Endothelial cell of umbilical vein (primary cell): ENCODE measurements around the gene COA7.

Source experiments
- CTCF ChIP-seq, 2 donors: IDR thresholded peaks; 1 replicate in 1 of 2; 2 replicates in 1 of 2; pipeline ENCODE4 v1.5.1; 2011; ENCODE audit warnings: low read length in 2 of 2, mild to moderate bottlenecking in 2 of 2, moderate library complexity in 2 of 2, control low read depth in 1 of 2, inconsistent platforms in 1 of 2, low read depth in 1 of 2; ENCODE audit not compliant: insufficient read depth in 1 of 2; ENCODE audit errors: extremely low read depth in 1 of 2
- EZH2 ChIP-seq: IDR thresholded peaks from 2 replicates; pipeline ENCODE4 v1.6.1; 2012; ENCODE audit warnings: borderline replicate concordance, low read depth, mild to moderate bottlenecking, moderate library complexity, low read length, inconsistent platforms; ENCODE audit not compliant: severe bottlenecking
- MYC ChIP-seq: IDR thresholded peaks from one replicate; pipeline ENCODE4 v1.6.1; 2011; ENCODE audit warnings: mild to moderate bottlenecking, low read depth, low read length
- POLR2A ChIP-seq: IDR thresholded peaks from 2 replicates; pipeline ENCODE4 v1.6.1; 2012; ENCODE audit warnings: low read depth, mild to moderate bottlenecking, control low read depth, low read length

GRCh38 chr1:52665006-52665941, 32.9 kb downstream of the COA7 start:
- TF ChIP-seq POLR2A, result no peak
- TF ChIP-seq CTCF (IDR thresholded peaks at IDR 0.05; ENCODE audit: extremely low read depth in 1 of 2, insufficient read depth in 1 of 2, low read depth in 1 of 2, low read length in 2 of 2), result no peak
- TF ChIP-seq EZH2, result no peak
- no peak for TF ChIP-seq MYC
